MM.1S (cell line): ENCODE measurements around the gene GCK.

Source experiments
- CTCF ChIP-seq: fragments of 300-600 bp; sonication (generic); IDR thresholded peaks from 2 replicates; pipeline ENCODE4 v1.5.1; 2016; ENCODE audit warnings: antibody characterized with exemption, low read length, mixed read lengths
- EZH2 ChIP-seq: fragments of 300-600 bp; sonication (generic); optimal IDR thresholded peaks from 2 replicates; pipeline ENCODE3; 2017; ENCODE audit warnings: low read depth, mild to moderate bottlenecking, antibody characterized with exemption, low read length, mixed read lengths

DNA sequence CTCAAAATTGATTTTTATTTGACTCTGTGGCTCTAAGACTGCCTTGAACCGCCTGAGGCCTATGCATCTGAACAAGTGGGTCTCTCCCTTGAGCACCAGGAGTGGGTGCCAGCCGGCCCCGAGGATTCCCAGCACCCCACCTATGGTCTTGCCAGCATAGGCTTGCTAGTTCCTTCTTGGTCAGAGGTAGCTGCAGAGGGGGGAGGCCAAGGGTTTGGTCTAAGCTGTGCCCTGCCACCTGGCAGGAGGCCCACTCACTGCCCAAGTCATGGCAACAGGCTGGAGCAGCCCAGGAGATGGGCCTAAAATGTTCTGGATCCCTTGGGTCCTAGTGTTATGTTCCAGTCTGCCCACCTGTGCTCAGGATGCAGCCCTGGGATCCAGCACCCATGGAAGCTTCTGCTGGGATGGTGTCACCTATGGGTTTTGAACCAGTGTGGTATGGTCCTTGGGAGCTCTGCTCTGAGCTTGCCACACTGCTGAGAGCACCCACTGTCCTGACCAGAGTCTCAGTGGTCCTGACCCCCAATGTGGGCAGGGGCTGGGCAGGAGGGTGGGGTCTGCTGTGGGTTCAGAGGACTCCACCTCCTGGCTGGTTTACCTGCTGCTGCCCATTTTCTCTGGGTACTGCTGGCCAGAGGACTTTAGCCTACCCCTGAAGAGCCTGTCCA lies 24.1 kb upstream of the GCK start:
- TF ChIP-seq EZH2, result no peak
- no peak for TF ChIP-seq CTCF
